ENCODE measurements around the gene ZNF223.

GRCh38 chr19:44050740-44051649 is 841 bp upstream of the ZNF223 start:
- TF ChIP-seq CTCF (IDR thresholded peaks at IDR 0.05), result no peak
- TF ChIP-seq POLR2A (IDR thresholded peaks at IDR 0.05), result no peak
